Activated CD4-positive, CD25-positive, alpha-beta regulatory T cell treated with anti-CD3 and anti-CD28 coated beads, Interleukin-2, amount 50 U/mL, for 16 hours (primary cell): ENCODE measurements around the gene NMNAT2.
"Not testable (repeated sequence)": the region's sequence is repeated elsewhere in the genome, so short reads cannot be mapped to it uniquely, and the experiment has no call there.

Source experiments
- DNase-seq: peaks from one replicate; pipeline ENCODE4 v3.0.0-alpha.2; 2020; ENCODE audit warnings: low read depth, low spot score

Gene NMNAT2

DNA sequence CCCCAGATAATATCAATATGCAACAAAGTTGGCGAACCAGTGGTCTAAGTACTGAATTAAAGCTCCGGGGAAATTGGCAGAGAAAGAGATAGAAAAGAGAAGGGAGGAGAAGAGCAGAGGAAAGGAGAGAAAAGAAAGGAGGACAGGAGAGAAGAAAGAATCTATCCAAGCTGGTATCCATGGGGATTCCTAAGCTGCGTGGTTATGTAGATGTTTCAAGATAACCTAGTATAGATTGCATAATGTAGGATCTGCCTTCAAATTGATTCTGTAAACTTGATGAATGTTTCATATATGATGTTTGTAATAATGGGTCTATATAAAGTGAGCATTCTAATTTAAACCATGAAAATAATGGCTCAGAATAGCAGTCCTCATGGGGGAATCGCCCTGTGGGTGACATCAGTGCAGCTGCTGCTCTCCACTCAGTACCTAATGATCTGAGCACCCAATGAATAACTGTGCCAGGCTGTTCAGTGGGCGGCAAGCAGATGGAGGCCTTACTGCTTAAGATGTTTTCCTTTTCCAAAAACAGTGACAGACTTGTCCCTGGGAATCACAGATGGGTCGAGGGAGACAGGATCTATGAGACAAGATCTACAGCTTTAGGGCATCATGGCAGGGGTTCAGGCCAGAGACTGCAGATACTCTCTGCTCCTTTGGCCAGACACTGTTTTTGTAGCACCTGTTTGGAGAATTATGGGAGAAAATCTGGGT lies 154.1 kb downstream of the NMNAT2 start:
- no peak for DNase-seq

DNA sequence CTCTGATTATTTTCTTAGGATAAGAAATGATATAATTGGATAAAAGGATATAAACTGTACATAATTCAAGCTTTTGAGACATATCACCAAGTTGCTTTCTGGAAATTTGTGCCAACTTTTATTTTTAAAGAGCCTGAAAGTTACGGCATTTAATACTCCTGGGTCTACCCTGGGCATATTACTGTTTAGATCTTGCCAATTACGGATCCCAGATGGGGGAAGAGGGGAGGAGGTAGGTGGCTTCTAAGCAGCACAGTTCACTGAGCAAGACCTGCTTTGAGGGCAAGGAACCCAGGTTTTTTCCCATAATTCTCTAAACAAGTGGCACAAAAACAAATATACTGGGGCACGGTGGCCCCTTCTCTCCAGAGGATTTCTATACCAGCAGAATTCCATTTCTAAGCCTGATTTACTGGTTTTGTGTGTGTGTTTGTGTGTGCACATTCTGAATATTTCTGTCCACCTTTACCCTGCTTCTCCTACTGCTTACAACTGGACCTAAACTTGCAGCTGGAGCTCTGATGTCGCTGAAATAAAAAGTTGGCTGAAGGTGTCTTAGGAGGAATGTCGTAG lies 155.5 kb downstream of the NMNAT2 start:
- no peak for DNase-seq

GRCh38 chr1:183259924-183260323 lies 158.3 kb downstream of the NMNAT2 start:
- no peak for DNase-seq

GRCh38 chr1:183255073-183255472 lies 163.1 kb downstream of the NMNAT2 start:
- no peak for DNase-seq

DNA sequence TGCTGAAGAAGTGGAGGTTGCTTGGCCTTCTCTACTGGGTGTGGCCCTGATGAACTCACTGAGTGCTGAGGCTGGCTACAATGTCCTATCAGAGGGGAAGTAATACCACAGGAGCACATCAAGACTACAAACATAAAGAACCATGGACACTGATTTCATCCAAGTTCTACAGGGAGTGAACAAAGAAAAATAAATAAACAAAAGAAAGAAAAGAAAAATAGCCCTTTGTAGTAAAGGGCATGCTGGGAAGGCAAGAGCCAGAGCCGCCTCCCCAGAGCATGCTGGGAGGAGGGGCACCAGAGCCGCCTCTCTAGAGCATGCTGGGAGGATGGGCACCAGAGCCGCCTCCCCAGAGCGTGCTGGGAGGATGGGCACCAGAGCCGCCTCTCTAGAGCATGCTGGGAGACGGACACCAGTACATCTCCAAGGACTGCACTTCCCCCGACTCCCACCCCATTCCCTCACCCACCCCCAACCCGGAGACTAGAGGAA lies 166.2 kb downstream of the NMNAT2 start:
- no peak for DNase-seq

GRCh38 chr1:183251101-183251958 lies 166.8 kb downstream of the NMNAT2 start:
- DNase-seq: no peak

DNA sequence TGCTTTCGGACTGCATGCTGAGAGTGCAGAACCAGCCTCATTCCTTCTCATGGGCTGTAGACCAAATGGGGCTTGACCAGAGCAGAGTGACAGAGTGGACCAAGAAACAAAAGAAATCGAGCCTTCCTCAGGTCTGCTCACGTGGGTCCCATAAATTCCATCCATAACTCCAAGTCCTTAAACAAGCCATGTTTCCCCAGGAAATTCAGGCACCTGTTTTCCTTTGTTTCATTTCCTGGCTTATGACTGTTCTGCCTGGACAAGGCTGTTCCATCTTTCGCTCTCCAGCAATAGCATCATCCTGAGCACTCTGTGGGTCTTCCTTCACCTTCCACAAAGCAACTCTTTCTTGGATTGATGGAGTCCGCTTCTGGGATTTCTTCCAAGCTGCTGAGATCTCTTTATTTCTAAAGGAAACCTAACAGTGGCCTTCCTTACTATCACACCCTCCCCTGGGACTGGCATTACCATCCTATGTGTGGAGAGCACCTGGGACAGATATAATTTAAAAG lies 168.2 kb downstream of the NMNAT2 start:
- DNase-seq: no peak

DNA sequence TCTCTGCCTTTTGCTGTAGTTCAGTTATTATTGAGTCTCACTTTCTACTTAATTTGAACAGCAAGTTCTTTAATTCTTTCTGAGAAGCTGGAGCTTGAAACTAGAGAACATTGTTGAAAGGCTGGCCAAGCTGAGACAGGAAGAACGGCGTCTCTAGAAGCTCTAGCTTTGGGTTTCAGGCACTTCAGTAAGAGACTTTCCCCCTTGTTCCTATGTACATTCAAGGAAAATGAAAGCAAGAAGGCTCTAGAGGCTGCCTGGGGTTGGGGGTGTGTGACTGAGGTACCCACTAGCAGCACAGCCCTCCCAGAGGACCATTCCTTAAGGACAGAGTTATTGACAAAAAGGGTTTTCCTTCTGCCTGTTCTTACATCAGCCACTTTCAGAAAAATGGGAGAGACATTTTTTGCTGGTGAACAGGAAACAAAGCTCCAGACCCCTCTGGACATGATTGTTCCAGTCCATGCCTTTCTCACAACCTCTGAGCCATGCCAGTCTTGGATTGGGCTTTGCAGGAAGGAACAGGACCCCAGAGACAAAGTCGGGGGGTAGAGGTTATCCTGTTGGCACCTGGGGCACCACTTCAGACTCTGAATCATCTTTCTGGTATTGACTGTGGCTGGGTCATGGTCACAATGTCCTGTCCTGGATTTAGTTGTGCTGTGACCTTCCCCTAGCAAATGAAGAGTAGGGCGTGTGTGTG lies 169.0 kb downstream of the NMNAT2 start:
- DNase-seq: no peak

- DNase-seq: no peak
Measured at GRCh38 chr1:183247931-183248330, 170.2 kb downstream of the NMNAT2 start.

- no peak for DNase-seq
Measured at GRCh38 chr1:183247484-183247883, 170.7 kb downstream of the NMNAT2 start.

DNA sequence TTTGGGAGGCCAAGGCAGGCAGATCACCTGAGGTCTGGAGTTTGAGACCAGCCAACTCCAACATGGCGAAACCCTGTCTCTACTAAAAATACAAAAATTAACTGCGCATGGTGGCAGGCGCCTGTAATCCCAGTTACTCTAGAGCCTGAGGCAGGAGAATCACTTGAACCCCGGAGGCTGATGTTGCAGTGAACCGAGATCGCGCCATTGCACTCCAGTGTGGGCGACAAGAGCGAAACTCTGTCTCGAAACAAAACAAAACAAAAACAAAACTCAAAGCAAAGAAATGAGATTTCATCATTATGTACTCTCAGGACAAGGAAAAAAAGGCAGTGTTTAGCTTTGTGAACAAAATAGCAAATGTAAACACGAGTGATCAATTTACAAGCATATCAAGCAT lies 171.1 kb downstream of the NMNAT2 start:
- no peak for DNase-seq

- no peak for DNase-seq
Measured at GRCh38 chr1:183246436-183246835, 171.7 kb downstream of the NMNAT2 start.

GRCh38 chr1:183245357-183245756 lies 172.8 kb downstream of the NMNAT2 start:
- DNase-seq: no peak

GRCh38 chr1:183244466-183244865 lies 173.7 kb downstream of the NMNAT2 start:
- DNase-seq: no peak

DNA sequence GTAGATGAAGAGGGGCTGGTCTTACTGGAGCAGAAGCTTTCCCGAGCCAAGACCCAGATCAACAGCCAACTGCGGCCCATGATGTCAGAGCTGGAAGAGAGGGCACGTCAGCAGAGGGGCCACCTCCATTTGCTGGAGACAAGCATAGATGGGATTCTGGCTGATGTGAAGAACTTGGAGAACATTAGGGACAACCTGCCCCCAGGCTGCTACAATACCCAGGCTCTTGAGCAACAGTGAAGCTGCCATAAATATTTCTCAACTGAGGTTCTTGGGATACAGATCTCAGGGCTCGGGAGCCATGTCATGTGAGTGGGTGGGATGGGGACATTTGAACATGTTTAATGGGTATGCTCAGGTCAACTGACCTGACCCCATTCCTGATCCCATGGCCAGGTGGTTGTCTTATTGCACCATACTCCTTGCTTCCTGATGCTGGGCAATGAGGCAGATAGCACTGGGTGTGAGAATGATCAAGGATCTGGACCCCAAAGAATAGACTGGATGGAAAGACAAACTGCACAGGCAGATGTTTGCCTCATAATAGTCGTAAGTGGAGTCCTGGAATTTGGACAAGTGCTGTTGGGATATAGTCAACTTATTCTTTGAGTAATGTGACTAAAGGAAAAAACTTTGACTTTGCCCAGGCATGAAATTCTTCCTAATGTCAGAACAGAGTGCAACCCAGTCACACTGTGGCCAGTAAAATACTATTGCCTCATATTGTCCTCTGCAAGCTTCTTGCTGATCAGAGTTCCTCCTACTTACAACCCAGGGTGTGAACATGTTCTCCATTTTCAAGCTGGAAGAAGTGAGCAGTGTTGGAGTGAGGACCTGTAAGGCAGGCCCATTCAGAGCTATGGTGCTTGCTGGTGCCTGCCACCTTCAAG lies 174.8 kb downstream of the NMNAT2 start:
- no peak for DNase-seq

DNA sequence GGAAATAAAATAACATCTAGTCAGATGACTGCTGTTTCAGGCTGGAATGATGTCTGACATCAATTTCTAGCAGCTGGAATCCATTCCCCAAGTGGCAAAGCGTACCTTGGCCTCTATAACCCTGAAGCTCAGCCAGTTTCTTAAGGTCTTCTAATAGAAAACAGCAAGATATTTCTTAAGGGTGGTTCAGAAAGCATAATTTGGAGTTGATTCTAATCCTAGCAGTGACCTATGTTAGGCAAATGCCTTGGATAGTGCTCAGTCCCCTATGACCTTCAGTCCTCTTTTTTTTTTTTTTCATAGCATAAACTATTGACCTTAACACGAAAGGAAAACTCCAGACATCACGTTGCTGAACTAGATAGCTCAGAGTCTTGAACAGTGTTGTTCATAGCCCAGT lies 175.6 kb downstream of the NMNAT2 start:
- no peak for DNase-seq

- DNase-seq: no peak
Measured at GRCh38 chr1:183241471-183241870, 176.7 kb downstream of the NMNAT2 start.

DNA sequence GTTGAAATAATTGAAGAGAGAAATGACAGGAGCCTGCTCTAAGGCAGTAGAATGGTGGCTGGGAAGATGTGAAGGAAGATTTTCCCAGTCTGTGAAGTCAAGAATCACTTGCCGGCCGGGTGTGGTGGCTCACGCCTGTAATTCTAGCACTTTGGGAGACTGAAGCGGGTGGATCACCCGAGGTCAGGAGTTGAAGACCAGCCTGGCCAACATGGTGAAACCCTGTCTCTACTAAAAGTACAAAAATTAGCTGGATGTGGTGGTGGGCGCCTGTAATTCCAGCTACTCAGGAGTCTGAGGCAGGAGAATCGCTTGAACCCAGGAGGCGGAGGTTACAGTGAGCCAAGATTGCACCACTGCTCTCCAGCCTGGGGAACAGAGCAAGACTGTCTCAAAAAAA lies 177.3 kb downstream of the NMNAT2 start:
- not testable (repeated sequence) for DNase-seq

- no peak for DNase-seq
Measured at GRCh38 chr1:183240526-183240825, 177.7 kb downstream of the NMNAT2 start.

DNA sequence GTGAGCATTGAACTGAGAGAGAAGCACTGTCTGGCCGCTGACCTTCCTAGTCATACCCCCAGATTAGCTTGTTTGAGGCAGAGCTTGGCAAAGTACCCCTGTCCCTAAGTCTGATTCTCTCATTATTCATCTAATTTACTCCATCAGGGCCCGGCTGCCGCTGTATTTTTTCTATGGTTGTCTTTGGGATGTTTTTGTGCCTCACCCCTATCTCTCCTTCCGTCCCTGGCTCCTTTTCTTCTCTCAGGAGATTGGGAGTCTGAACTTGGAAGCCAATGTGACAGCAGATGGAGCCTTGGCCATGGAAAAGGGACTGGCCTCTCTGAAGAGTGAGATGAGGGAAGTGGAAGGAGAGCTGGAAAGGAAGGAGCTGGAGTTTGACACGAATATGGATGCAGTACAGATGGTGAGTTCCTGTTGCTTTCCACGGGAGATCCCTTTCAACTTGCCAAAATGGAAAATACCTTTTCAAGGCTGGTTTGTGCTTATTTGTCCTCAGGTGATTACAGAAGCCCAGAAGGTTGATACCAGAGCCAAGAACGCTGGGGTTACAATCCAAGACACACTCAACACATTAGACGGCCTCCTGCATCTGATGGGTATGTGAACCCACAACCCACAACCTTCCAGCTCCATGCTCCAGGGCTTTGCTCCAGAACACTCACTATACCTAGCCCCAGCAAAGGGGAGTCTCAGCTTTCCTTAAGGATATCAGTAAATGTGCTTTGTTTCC lies 178.2 kb downstream of the NMNAT2 start:
- no peak for DNase-seq
